Ovary (tissue), 3 donors: Measurements from ENCODE around the gene LIMS2.

Experiments used
- CTCF ChIP-seq, 3 donors: fragments of 450-650 bp in 2 of 3; fragments of 200-600 bp in 1 of 3; IDR thresholded peaks; one replicate each; pipeline versions ENCODE4 v1.5.1 to v1.8.0; 2016 to 2022; ENCODE audit warnings: antibody characterized with exemption in 3 of 3, mild to moderate bottlenecking in 1 of 3
- EP300 ChIP-seq: sonication (generic); formaldehyde crosslinking; IDR thresholded peaks from one replicate; pipeline ENCODE4 v1.6.1; 2017; ENCODE audit warnings: antibody characterized with exemption
- POLR2A ChIP-seq: fragments of 450-650 bp; IDR thresholded peaks from one replicate; pipeline ENCODE4 v1.6.1; 2017; ENCODE audit warnings: antibody characterized with exemption, mild to moderate bottlenecking, moderate library complexity
- donor health status: DM: no; HTN: no; CAD: no.

DNA sequence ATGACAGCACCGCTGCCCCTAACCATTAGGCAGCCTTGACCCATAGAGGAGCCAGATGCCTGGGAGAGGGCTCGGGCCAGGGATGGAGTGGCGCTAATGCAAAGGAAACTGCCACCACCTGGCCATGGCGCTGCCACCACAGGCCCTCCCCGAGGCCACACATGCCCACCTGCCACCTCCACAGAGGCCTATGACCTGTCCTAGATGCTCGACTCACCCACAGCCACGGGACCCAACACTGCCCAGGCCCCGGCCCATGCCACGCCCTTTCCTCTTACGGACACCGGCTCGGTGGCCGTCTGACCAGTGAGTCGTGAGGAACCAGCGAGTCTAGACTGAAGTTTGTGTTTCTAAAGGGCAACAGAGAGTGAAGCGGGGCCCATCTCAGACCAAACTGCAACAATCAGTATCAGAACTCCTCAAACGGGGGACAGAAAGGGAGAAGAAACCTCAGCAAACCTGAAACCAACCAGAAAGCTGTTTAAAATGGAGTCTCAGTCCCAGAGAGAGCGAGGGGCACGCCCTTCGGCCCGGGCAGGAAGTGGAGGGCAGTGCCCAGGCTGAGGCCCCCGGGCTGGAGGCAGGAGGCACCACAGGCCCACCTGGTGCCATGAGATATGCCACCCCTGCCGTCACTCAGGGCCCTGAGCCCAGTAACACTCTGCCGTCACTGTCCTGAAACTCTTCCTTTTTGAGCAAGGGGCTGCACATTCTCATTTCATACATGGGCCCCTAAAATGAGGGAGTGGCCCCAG lies 28.7 kb downstream of the LIMS2 start:
- TF ChIP-seq CTCF (IDR thresholded peaks at IDR 0.05): no peak
- TF ChIP-seq POLR2A: no peak
- no peak for TF ChIP-seq EP300
